GM21825 (cell line): ENCODE measurements around the gene SLC8B1.

Source experiments
- ATAC-seq: cut with Tn5 transposase; IDR thresholded peaks from one replicate; pipeline ENCODE4 v1.9.1; 2021; ENCODE audit warnings: mild to moderate bottlenecking, moderate library complexity; ENCODE audit not compliant: unreplicated experiment

SLC8B1 gene

DNA sequence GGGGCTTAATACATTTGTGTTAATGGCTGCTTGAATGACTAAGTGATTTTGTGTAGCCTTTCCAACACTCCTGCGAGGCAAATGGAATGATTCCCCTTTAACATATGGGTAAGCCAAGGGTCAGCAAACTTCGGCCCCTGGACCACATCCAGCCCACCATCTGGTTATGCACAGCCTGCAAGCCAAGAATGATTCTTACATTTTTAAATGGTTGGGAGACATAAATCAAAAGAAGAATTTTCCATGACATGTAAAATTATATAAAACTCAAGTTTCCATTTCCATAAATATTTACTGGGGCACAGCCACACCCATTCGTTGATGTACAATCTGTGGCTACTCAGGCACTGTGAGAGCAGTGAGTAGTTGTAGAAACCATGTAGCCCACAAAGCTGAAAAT is 9.0 kb downstream of the SLC8B1 start:
- no peak for ATAC-seq

DNA sequence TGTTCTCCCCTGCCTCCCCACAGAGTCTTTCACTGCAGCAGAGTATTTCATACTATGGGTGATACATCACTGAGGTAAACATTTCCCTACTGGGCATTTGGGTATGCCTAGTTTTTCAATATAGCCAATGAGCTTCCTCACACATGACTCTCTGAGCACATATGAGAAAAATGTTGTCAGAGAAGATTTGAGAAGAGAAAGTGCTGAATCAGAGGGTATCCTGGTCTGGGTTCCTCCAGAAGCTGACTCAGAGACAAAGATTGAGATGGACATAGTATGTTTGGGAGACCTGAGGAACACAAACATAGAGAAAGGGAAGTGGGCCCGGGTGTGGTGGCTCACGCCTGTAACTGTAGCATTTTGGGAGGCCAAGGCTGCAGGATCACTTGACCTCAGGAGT is 12.6 kb downstream of the SLC8B1 start:
- ATAC-seq: no peak

DNA sequence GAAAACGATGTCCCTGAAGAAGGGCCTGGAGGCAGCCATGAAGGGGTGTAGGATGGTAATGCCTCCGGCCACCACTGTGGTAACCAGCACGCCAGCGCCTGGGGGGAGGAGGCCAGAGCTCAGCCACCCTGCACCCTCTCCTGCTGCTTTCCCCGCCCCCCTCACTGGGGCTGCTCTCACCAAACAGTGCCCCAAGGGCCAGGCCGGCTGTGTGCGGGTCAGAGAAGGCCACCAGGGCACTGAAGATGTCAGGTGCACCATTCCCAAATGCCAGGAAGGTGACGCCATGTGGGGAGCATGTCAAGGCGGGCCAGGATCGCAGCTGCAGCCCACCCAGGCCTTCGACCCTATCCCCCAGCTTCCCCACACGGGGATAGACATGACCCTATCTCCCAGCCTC is 14.5 kb downstream of the SLC8B1 start:
- ATAC-seq: no peak

DNA sequence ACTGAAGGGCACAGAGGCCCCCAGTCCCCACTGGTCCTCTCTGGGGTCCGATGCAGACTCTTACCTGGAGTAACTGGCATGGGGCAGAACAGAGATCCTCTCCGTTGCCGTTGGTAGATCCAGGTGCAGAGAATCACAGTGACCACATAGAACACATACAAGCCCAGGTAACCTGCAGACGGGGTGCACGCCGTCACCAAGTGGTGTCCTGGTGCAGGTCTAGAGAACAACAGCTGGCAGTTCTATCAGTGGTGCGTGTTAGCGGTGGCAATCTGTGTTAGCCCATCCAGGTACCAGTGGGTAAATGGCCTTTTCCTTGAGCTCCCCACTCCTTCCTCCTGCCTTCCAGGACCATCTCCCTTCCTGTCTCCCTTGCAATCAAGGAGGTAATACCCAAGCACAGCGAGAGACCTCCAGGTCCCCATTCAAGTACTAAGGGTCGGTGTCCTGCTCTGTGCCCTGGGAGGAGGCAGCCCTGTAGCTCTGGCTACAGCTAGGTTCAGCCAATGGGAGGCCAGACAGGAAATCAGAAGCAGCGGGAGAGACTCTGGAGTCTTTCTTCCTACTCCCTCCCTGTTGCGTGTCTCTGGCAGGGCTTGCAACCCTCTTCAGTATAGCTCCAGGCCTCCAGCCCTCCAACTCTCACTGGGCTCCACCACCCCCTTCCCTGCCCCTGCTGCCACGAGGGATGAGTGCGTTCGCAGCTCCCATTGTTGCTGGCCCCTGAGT is 15.8 kb downstream of the SLC8B1 start:
- no peak for ATAC-seq

- ATAC-seq: no peak
Observed at GRCh38 chr12:113318046-113318656, 16.8 kb downstream of the SLC8B1 start.

DNA sequence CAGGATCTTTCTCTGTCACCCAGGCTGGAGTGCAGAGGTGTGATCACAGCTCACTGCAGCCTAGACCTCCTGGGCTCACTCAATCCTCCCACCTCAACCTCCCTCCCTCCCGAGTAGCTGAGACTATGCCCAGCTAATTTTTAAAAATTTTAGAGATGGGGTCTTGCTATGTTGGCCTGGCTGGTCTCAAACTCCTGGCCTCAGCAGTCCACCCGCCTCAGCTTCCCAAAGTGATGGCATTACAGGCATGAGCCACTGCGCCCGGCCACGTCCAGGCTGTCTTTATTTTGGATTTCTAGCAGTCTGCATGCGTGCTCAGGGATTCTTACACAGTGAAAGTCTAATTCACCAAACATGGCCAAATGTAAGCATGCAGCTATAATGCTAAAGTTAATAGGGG is 17.8 kb downstream of the SLC8B1 start:
- no peak for ATAC-seq

- ATAC-seq: no peak
Observed at GRCh38 chr12:113316155-113316554, 18.8 kb downstream of the SLC8B1 start.

- ATAC-seq: no peak
Observed at GRCh38 chr12:113315358-113315757, 19.6 kb downstream of the SLC8B1 start.

DNA sequence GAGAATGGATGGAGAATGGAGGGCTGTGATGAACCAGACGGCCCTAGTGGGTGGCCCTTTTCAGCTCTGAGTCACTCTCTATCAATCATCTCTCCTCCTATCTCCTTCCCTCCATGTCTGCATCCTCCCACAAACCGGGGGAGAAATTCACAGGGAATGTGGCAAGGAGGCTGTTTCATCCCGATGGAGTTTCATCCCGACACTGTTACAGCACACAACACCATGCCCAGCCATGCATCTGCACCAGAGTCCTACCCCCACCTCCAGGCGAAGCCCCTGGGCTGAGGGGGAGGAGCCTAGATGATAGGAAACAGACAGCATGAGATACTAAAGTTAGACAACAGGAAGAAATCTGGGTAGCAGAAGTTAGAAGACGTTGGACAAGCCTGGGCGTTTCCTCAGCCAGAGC is 20.8 kb downstream of the SLC8B1 start:
- no peak for ATAC-seq

DNA sequence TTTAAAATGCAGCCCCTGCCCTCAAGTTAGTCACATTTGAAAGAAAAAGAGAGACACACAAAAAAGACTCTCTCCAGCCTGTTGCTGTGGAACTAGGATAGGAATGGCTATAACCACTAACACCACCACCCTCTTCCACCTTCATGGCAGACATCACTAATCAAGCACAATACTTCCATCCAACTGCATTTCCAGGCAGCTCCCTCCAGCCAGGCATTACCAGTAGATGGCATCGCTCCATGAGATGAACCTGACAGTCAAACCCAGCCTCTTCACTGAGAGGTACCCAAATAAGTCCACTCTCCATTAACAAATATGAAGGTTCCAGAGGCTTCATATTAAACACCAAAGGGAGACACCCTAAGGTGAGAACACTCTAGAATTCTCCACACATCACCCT is 24.4 kb downstream of the SLC8B1 start:
- no peak for ATAC-seq

- ATAC-seq: no peak
Observed at GRCh38 chr12:113306382-113306781, 28.5 kb downstream of the SLC8B1 start.

DNA sequence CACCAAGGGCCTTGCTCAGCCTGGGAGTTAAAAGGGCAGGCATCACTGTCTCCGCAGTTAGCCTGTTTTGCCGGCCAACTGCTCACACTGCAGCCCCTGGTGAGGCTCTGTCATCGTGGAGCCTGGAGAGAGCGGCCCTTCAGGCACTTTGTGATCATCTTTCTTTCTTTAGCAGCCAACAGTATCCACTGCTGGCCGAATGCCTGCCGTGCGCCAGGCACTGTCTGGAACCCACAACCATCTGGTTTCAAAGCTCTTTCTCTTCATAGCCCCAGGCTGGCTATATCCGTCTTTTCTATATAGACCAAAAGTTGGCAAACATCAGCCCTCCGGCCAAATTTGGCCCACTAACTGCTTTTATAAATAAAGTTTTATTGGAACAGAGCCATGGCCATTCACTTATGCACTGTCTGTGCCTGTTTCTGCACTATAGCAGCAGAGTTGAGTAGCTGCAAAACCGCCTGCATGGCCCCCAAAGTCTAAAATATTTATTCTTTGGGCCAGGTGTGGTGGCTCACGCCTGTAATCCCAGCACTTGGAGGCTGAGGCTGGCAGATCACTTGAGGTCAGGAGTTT is 29.5 kb downstream of the SLC8B1 start:
- no peak for ATAC-seq

- ATAC-seq: no peak
Observed at GRCh38 chr12:113302886-113303640, 31.8 kb downstream of the SLC8B1 start.

GRCh38 chr12:113302466-113302865 is 32.4 kb downstream of the SLC8B1 start:
- ATAC-seq: no peak

DNA sequence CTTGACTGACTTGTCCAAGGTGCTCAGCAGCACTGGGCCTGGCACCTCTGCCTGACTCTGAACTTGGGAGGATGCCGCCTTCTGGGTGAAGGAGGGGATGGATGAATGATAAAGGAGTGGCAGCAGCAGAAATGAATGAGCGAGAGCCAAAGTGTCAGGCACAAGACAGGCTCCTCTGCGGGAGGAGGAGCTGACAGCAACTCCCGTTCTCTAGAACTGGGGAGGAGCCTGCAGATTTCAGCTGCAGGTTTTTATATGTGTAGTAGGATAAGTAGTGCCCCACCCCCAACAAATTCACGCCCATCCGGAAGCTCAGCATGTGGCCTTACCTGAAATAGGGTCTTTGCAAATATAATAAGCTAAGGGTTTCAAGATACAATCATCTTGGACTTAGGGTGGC is 33.1 kb downstream of the SLC8B1 start:
- ATAC-seq: no peak

GRCh38 chr12:113299619-113300237 is 35.2 kb downstream of the SLC8B1 start:
- ATAC-seq: no peak

DNA sequence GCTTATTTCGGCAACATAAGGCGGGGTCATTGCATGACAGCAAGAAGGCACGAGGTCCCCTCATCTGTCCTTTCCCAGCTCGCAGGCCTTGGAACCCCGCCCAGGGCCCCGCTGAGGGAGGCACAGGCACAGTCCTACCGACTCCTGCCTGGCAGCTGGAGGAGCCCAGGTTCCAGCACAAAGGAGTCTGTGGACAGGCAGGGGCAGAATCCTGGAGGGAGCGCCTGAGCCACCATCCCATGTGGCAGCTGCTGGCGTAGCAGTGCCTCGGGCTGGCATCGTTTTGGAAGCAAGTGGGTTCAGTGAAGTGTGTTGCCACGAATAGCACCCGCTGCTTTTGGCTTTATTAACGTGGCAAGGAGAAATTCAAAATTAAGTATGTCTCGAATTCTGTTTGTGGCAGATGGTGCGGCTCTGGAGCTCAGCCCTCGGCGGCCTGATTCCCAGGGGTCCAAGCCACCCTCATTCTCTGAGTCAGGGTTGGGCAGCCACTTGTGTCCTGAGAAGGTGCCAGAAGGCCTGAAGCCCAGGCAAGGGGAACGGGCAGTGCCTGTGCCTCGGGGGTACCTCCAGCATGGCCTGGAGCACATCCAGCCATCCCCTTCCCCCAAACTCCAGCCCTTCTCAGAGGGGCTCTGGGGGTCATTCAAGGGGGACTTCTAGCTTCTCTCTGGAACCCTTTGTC is 35.9 kb downstream of the SLC8B1 start:
- ATAC-seq: no peak

DNA sequence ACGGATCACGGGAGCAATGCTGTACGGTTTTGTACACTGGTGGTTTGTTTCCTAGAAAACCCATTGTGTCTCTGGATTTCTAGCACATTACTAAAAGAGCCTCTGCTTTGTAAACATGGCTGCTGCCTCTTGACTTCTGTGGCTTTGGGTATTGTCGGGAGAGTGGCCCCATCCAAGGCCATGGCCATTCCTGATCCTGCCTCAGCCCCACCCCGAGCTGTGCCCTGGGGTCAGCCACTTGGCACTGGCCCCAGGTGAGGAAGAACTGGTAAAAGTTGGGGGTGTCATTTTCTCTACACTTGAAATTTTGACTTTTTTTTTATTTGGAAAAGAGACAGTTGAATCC is 36.5 kb downstream of the SLC8B1 start:
- ATAC-seq: no peak

DNA sequence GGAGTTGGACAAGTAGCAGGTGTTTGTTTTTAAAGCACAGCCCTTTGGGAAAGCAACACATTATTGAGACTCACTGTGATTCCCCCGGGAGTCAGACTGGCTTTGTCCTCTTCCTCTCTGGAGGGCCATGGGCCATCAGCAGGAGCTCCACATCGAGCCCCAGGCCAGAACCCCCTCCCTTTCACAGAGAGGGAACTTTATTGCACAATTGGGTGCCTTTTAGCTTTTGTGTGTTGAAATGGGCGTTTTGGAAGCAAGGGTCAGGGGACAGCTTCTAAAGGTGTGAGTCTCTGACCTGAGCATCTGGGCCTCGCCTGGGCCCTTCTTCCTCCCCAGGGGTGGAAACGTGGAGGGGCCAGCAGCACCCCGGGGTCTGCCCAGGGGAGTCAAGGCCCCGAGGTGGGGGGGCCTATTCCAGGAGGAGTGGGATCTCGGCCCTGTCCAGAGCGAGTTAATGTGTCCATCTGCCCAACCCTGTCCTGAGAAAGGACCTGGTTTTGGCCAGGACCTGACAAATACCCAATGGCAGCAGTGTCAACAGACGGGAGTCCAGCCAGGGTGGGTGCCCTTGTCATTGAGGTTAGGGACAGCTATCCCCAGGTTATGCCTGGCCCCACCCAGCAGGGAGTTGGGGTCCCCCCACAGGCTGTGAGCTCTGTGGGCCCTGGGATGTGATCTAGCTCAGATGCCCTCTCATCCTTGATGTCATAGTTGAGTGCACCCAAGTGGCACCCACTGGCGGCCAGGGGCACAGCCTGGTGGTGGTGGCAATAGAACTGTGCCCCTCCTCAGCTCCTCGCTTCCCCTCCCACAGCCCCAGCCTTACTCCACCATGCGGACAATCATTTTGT is 37.1 kb downstream of the SLC8B1 start:
- no peak for ATAC-seq

DNA sequence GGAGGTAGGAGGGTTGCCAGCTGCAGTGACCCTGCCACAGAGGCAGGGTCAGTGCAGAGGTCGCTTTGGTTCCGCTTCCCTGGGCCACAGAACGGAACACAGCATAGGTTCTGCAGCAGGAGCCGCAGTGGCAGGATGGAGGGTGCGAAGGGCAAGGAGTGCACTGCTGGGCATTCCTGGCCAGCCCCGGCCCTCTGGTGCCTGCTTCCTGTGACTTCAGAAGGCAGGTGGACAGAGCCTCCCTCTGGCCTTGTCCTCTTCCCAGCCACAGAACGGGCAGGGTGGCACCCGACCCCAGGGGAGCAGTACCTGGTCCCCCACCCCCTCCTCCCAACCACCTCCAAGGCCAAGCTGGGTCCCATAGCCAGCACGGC is 37.7 kb downstream of the SLC8B1 start:
- ATAC-seq: no peak
